IPS DF 6.9 (cell line): ENCODE results near the gene CD55.

ENCODE experiments used
- DNase-seq: peaks from one replicate; pipeline ENCODE4 v3.0.0-alpha.2; 2013; ENCODE audit warnings: low read depth, low spot score
- H3K27ac ChIP-seq: one replicate; pipeline ENCODE4 v1.5.1; 2013; ENCODE audit warnings: low read length, control low read depth
- H3K27me3 ChIP-seq: 2 replicates; pipeline ENCODE4 v1.6.1; 2013; ENCODE audit warnings: mild to moderate bottlenecking, low read length; ENCODE audit not compliant: control insufficient read depth, insufficient read depth
- H3K36me3 ChIP-seq: 2 replicates; pipeline ENCODE4 v1.6.1; 2013; ENCODE audit warnings: low read length; ENCODE audit not compliant: control insufficient read depth, insufficient read depth
- H3K4me1 ChIP-seq: 2 replicates; pipeline ENCODE4 v1.6.1; 2013; ENCODE audit warnings: low read length; ENCODE audit not compliant: control insufficient read depth, insufficient read depth
- H3K4me3 ChIP-seq: 2 replicates; pipeline ENCODE4 v1.5.1; 2013; ENCODE audit warnings: mild to moderate bottlenecking, low read length
- H3K9me3 ChIP-seq: 2 replicates; pipeline ENCODE4 v1.6.1; 2013; ENCODE audit warnings: low read length, inconsistent platforms; ENCODE audit not compliant: control insufficient read depth, insufficient read depth
- WGBS: extraction: QIAGEN DNeasy Blood & Tissue Kit; methylation state at CpG from one replicate; pipeline ENCODE4 v1.1.7; 2013; ENCODE audit warnings: mixed read lengths, missing lambda C conversion rate; ENCODE audit not compliant: insufficient read length, insufficient coverage; 5-methylcytosine and 5-hydroxymethylcytosine counted together

CD55 gene

DNA sequence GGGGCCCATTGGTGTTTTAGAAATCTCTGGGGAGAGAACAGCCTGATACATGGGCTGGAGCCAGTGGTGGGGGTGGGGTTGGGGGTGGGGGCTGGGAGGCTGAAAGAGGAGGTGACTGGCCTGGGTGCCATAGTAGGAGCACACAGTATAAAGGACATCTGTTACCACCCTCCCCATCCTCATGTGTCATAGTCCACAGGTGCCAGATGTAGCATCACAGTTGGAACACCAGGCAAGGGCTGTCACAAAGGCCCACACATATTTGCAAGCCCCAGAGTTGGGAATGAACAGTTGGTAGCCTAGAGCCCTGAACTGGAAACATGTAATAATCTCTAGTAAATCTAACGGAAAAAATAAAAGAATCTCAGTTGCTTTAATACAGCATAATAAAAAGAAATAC lies 77.5 kb downstream of the CD55 start:
- no peak for DNase-seq
- H3K4me1 ChIP-seq = no peaks in the 10 kb centered on the region
- H3K27ac ChIP-seq = no peak overlapping the region
- no CpG with 5 or more reads among the region's 1 CpG for WGBS
- H3K36me3 ChIP-seq = no peaks in the 10 kb centered on the region
- no peak overlapping the region for H3K4me3 ChIP-seq
- no peaks in the 10 kb centered on the region for H3K27me3 ChIP-seq
- no peaks in the 10 kb centered on the region for H3K9me3 ChIP-seq

DNA sequence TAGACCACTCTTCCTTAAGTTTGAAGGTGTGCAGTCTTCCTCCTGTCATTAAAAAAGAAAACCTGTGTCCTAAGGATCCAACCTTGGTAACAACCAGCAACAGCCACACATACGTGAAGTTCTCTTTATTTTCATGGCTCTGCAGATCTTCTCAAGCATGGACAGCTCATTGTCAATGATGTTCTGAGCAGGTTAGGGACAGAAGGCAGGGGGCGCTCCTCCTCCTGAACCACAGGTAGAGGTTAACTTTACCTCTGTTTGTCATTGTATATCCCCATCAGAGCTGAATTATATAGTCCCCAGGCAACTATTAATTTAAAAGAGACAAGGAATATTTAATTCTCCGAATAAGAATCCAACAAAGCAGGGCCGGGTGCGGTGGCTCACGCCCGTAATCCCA lies 80.1 kb downstream of the CD55 start:
- no peak for DNase-seq
- Histone ChIP-seq H3K36me3 (no peaks in the 10 kb centered on the region), H3K9me3 (no peaks in the 10 kb centered on the region), H3K4me3 (no peak overlapping the region), H3K27ac (no peak overlapping the region), H3K4me1 (no peaks in the 10 kb centered on the region), H3K27me3 (no peaks in the 10 kb centered on the region)
- no CpG with 5 or more reads among the region's 7 CpGs for WGBS

- no peaks in the 10 kb centered on the region for H3K4me1 ChIP-seq
- no peaks in the 10 kb centered on the region for H3K36me3 ChIP-seq
- no peak overlapping the region for H3K4me3 ChIP-seq
- DNase-seq = no peak
- H3K27ac ChIP-seq = no peak overlapping the region
- H3K27me3 ChIP-seq = no peaks in the 10 kb centered on the region
- no peaks in the 10 kb centered on the region for H3K9me3 ChIP-seq
- no CpG with 5 or more reads among the region's 4 CpGs for WGBS
Observed at GRCh38 chr1:207402744-207403143, 81.3 kb downstream of the CD55 start.

GRCh38 chr1:207404849-207405525 lies 83.5 kb downstream of the CD55 start:
- Histone ChIP-seq H3K27ac (no peak overlapping the region), H3K4me1 (no peaks in the 10 kb centered on the region), H3K36me3 (no peaks in the 10 kb centered on the region), H3K4me3 (no peak overlapping the region), H3K9me3 (no peaks in the 10 kb centered on the region), H3K27me3 (no peaks in the 10 kb centered on the region)
- WGBS = no CpG with 5 or more reads among the region's 6 CpGs
- peak; percentile 20 for DNase-seq

- DNase-seq = no peak
- H3K36me3 ChIP-seq = no peaks in the 10 kb centered on the region
- no peaks in the 10 kb centered on the region for H3K27me3 ChIP-seq
- H3K9me3 ChIP-seq = no peaks in the 10 kb centered on the region
- no peak overlapping the region for H3K4me3 ChIP-seq
- H3K27ac ChIP-seq = no peak overlapping the region
- no peaks in the 10 kb centered on the region for H3K4me1 ChIP-seq
Observed at GRCh38 chr1:207405814-207406213, 84.3 kb downstream of the CD55 start.

- H3K27ac ChIP-seq = no peak overlapping the region
- H3K36me3 ChIP-seq = no peaks in the 10 kb centered on the region
- H3K4me3 ChIP-seq = no peak overlapping the region
- DNase-seq = no peak
- no CpG with 5 or more reads among the region's 1 CpG for WGBS
- H3K27me3 ChIP-seq = no peaks in the 10 kb centered on the region
- H3K9me3 ChIP-seq = no peaks in the 10 kb centered on the region
- H3K4me1 ChIP-seq = no peaks in the 10 kb centered on the region
Observed at GRCh38 chr1:207407655-207408260, 86.3 kb downstream of the CD55 start.
